ENCODE data around the gene PIP4P1. TPM values are rescaled to one million over a fixed set of nuclear protein-coding genes. Genes with fewer than 3 reads are reported as not detected.

PIP4P1 gene
- total and polyA plus RNA-seq, 10 of the 15 experiments (the other 5 are each of a cell fraction or from before 2014, with no cell fraction given), result 19.1 to 47.4 (median 39.7) TPM

- TF ChIP-seq MLLT1 (IDR thresholded peaks at IDR 0.05) (peak; percentile 69; the same call in 1 of the 2 replicates), NR2C2 (IDR thresholded peaks at IDR 0.05; ENCODE audit: borderline replicate concordance, control insufficient read depth, insufficient read length, low read depth) (no peak), BCL3 (IDR thresholded peaks at IDR 0.05; ENCODE audit: borderline replicate concordance, insufficient read depth, low read depth, low read length, poor library complexity, severe bottlenecking) (no peak), STAT3 (IDR thresholded peaks at IDR 0.05; ENCODE audit: low read depth, low read length) (no peak), PAX8 (IDR thresholded peaks at IDR 0.05) (no peak), ZZZ3 (IDR thresholded peaks at IDR 0.05; ENCODE audit: control insufficient read depth, insufficient read length, low read depth) (no peak), CBFB (IDR thresholded peaks at IDR 0.05; ENCODE audit: low read depth) (0 out of 2 replicates have a peak, but pooled peaks have one; percentile 18), SMC3 (IDR thresholded peaks at IDR 0.05; ENCODE audit: borderline replicate concordance, low read length) (no peak), BHLHE40 (IDR thresholded peaks at IDR 0.05; ENCODE audit: borderline replicate concordance in 1 of 2, low read depth in 2 of 2, low read length in 1 of 2) (peak in 1 of 2 experiments; percentile 38; a peak in 1 of 4 replicates), CEBPB (IDR thresholded peaks at IDR 0.05; ENCODE audit: borderline replicate concordance in 1 of 2, low read depth in 2 of 2, low read length in 2 of 2) (no peak), USF1 (IDR thresholded peaks at IDR 0.05; ENCODE audit: borderline replicate concordance, extremely low read length, insufficient read depth, low read depth, low read length) (no peak), WRNIP1 (IDR thresholded peaks at IDR 0.05; ENCODE audit: borderline replicate concordance, low read depth, low read length) (no peak), YBX1 (IDR thresholded peaks at IDR 0.05) (no peak), SRF (IDR thresholded peaks at IDR 0.05; ENCODE audit: low read depth in 2 of 2, low read length in 2 of 2) (no peak), SUPT20H (IDR thresholded peaks at IDR 0.05; ENCODE audit: borderline replicate concordance, control insufficient read depth, low read depth, low read length) (no peak), USF2 (IDR thresholded peaks at IDR 0.05; ENCODE audit: borderline replicate concordance, low read depth, low read length) (no peak), RBBP5 (conservative IDR thresholded peaks at IDR 0.05) (no peak), TCF3 (IDR thresholded peaks at IDR 0.05; ENCODE audit: borderline replicate concordance, insufficient read depth, low read depth, low read length) (peak; percentile 86; the same call in 1 of the 2 replicates), IKZF1 (conservative IDR thresholded peaks at IDR 0.05) (peak; percentile 94), CTCF (IDR thresholded peaks at IDR 0.05 in 2 of 3, conservative IDR thresholded peaks at IDR 0.05 in 1 of 3; ENCODE audit: control insufficient read depth in 2 of 3, extremely low read depth in 1 of 3, insufficient read depth in 1 of 3, low read depth in 3 of 3, low read length in 3 of 3) (no peak), SP1 (IDR thresholded peaks at IDR 0.05; ENCODE audit: low read depth, low read length) (no peak), YY1 (IDR thresholded peaks at IDR 0.05; ENCODE audit: low read depth, low read length) (no peak), IRF4 (IDR thresholded peaks at IDR 0.05; ENCODE audit: low read depth, low read length) (no peak)
Observed at GRCh38 chr14:20412876-20413743, 48.1 kb downstream of the PIP4P1 start, which contains the start of gene TEP1 (continued).
